PFSK-1 (cell line): ENCODE data around the gene SMG6.

ENCODE experiments used
- FOXP2 ChIP-seq: optimal IDR thresholded peaks from 2 replicates; pipeline ENCODE3; 2011; ENCODE audit warnings: borderline replicate concordance, control low read depth, inconsistent platforms; ENCODE audit not compliant: insufficient read depth; ENCODE audit errors: extremely low read length, extremely low read depth
- POLR2AphosphoS5 ChIP-seq: IDR thresholded peaks from 2 replicates; pipeline ENCODE4 v1.6.1; 2012; ENCODE audit warnings: low read depth, mild to moderate bottlenecking, control low read depth, low read length, moderate library complexity
- REST ChIP-seq, 2 experiments: IDR thresholded peaks; 2 replicates each; pipeline versions ENCODE4 v1.6.1 to v1.8.0; 2011 to 2012; ENCODE audit warnings: low read depth in 2 of 2, low read length in 2 of 2, control low read depth in 1 of 2, inconsistent platforms in 1 of 2, mild to moderate bottlenecking in 1 of 2, moderate library complexity in 1 of 2; ENCODE audit not compliant: insufficient read depth in 1 of 2
- SIN3A ChIP-seq: IDR thresholded peaks from 2 replicates; pipeline ENCODE4 v1.6.1; 2012; ENCODE audit warnings: mild to moderate bottlenecking, low read length, moderate library complexity, borderline replicate concordance; ENCODE audit not compliant: insufficient read depth
- TAF1 ChIP-seq: IDR thresholded peaks from 2 replicates; pipeline ENCODE4 v1.6.1; 2012; ENCODE audit warnings: low read length, control low read depth, borderline replicate concordance; ENCODE audit not compliant: insufficient read depth

GRCh38 chr17:2309338-2310154 is 6.0 kb upstream of the SMG6 start:
- no peak for TF ChIP-seq POLR2AphosphoS5
- no peak for TF ChIP-seq SIN3A
- no peak for TF ChIP-seq REST (IDR thresholded peaks at IDR 0.05; ENCODE audit: insufficient read depth in 1 of 2, low read depth in 2 of 2, low read length in 2 of 2)
- TF ChIP-seq FOXP2: no peak
- no peak for TF ChIP-seq TAF1
